Nephron (organoid): Measurements from ENCODE around the gene PYGO2.
A peak's percentile ranks its signal among the peaks of the same experiment; 100 is the strongest.

Source experiments
- H3K27ac Mint-ChIP-seq, 3 experiments: 2 replicates each; pipeline ENCODE4 v1.8.0; 2020; ENCODE audit warnings: mixed read lengths in 3 of 3, mild to moderate bottlenecking in 2 of 3, moderate library complexity in 1 of 3
- H3K27me3 Mint-ChIP-seq: 2 replicates; pipeline ENCODE4 v1.8.0; 2021; ENCODE audit warnings: low read depth, mild to moderate bottlenecking, moderate library complexity, mixed read lengths
- H3K36me3 Mint-ChIP-seq: 2 replicates; pipeline ENCODE4 v1.8.0; 2020; ENCODE audit warnings: low read depth, mixed read lengths
- H3K4me1 Mint-ChIP-seq: 2 replicates; pipeline ENCODE4 v1.8.0; 2020; ENCODE audit warnings: mixed read lengths
- H3K4me3 Mint-ChIP-seq, 3 experiments: 2 replicates each; pipeline ENCODE4 v1.8.0; 2020; ENCODE audit warnings: mild to moderate bottlenecking in 3 of 3, mixed read lengths in 3 of 3, moderate library complexity in 2 of 3
- H3K9me3 Mint-ChIP-seq: 2 replicates; pipeline ENCODE4 v1.8.0; 2020; ENCODE audit warnings: mixed read lengths
- TF ChIP-seq, protein P1 (sequence below), 3 experiments: fragments of 200-600 bp; sonication (generic); IDR thresholded peaks; one replicate each; pipeline ENCODE4 v1.5.0; 2021; ENCODE audit warnings: antibody characterized with exemption in 3 of 3; ENCODE audit not compliant: unreplicated experiment in 3 of 3

The PYGO2 gene

DNA sequence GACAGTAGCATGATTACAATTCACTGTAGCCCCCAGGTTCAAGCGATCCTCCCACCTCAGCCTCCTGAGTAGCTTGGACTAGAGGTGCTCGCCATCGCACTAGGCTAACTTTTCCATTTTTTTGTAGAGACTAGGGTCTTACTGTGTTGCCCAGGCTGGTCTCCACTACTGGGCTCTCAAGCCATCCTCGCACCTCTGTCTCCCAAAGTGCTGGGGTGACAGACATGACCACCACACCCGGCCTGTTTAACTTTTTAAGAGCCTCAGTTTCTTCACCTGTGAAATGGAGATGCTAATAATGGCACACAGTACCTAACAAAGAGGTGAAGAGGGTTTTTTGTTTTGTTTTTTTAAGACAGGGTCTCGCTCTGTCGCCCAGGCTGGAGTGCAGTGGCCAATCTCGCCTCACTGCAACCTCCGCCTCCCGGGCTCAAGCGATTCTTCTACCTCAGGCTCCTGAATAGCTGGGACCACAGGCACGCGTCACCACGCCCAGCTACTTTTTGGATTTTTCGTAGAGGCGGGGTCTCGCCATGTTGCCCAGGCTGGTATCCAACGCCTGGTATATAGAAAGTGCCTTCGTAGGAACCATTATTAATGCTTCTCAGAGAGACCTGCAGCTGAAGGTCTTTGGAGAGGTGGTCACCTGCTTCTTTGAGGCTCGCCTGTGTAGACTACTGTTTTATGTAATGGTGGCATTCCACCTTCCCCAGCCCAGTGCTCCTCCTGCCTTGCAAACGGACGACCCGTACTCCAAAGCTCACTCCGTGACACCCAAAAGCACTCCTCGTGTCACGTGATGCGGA, 25.6 kb downstream of the PYGO2 start:
- peaks cover 30% of the 10 kb centered on the region for H3K4me1 Mint-ChIP-seq
- H3K27me3 Mint-ChIP-seq = no peaks in the 10 kb centered on the region
- peaks cover 5% of the 10 kb centered on the region for H3K36me3 Mint-ChIP-seq
- TF ChIP-seq, protein P1, sequence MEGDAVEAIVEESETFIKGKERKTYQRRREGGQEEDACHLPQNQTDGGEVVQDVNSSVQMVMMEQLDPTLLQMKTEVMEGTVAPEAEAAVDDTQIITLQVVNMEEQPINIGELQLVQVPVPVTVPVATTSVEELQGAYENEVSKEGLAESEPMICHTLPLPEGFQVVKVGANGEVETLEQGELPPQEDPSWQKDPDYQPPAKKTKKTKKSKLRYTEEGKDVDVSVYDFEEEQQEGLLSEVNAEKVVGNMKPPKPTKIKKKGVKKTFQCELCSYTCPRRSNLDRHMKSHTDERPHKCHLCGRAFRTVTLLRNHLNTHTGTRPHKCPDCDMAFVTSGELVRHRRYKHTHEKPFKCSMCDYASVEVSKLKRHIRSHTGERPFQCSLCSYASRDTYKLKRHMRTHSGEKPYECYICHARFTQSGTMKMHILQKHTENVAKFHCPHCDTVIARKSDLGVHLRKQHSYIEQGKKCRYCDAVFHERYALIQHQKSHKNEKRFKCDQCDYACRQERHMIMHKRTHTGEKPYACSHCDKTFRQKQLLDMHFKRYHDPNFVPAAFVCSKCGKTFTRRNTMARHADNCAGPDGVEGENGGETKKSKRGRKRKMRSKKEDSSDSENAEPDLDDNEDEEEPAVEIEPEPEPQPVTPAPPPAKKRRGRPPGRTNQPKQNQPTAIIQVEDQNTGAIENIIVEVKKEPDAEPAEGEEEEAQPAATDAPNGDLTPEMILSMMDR (IDR thresholded peaks at IDR 0.05; ENCODE audit: unreplicated experiment in 3 of 3) = no peak
- peak overlapping the region; percentile 87 to 96 (median 92) for H3K4me3 Mint-ChIP-seq
- peak overlapping the region; percentile 99 to 100 (median 100) for H3K27ac Mint-ChIP-seq
- H3K9me3 Mint-ChIP-seq = no peaks in the 10 kb centered on the region

- peak overlapping the region; percentile 56 to 96 (median 60) for H3K4me3 Mint-ChIP-seq
- no peak overlapping the region for H3K27ac Mint-ChIP-seq
- TF ChIP-seq, protein P1 (IDR thresholded peaks at IDR 0.05; ENCODE audit: unreplicated experiment in 3 of 3) = no peak
- no peaks in the 10 kb centered on the region for H3K27me3 Mint-ChIP-seq
- H3K36me3 Mint-ChIP-seq = peaks cover 13% of the 10 kb centered on the region
- H3K4me1 Mint-ChIP-seq = peaks cover 23% of the 10 kb centered on the region
- no peaks in the 10 kb centered on the region for H3K9me3 Mint-ChIP-seq
These were observed 27.1 kb downstream of the PYGO2 start for GRCh38 chr1:154934358-154934948.

DNA sequence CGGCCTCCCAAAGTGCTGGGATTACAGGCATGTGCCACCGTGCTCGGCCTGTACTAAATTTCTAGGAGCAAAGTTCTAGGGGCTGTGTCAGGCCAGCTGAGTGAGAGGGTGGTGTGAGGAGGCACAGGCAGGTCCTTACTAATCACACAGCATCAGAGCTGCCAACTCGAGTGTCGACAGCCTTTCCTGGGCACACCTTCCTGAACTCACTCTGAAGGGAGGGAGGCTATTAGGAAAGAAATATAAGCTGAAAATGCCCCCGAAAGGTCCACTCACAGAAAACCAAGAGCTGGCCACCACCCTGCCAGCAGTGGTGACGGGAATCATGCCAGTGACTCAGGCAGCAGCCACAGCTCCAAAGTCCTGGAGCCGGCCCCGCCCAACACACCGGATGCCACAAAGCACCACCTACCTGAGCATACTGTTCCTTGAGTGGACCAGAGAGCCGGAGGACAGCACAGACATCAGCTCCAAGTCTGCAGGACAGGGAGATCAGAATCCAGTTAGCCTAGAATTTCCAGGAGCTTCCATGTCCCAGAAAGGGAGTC, 29.6 kb downstream of the PYGO2 start:
- Mint-ChIP-seq H3K4me3 (no peak overlapping the region), H3K4me1 (peaks cover 5% of the 10 kb centered on the region), H3K9me3 (no peaks in the 10 kb centered on the region), H3K36me3 (peaks cover 22% of the 10 kb centered on the region), H3K27ac (no peak overlapping the region), H3K27me3 (no peaks in the 10 kb centered on the region)
- TF ChIP-seq, protein P1 (IDR thresholded peaks at IDR 0.05; ENCODE audit: unreplicated experiment in 3 of 3) = no peak

DNA sequence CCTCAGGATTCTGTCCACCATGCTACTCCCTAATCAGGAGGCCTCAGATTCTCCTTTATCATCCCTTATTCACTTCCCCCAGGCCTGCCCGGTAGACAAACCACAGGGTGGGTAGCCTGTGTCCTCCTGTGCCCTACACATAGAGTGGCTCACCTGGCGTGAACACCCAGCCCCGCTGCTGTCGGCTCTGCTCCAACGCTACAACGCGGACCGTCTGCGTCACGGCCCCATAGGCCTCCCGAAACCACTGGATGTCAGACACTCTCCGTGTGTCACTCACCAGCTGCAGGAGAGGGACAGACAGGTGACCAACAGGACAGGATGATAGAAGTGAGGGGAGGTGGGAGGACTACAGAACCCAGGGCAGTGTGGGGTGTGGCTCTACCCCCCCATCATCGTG, 35.4 kb downstream of the PYGO2 start:
- Mint-ChIP-seq H3K27ac (no peak overlapping the region), H3K36me3 (peaks cover 48% of the 10 kb centered on the region), H3K27me3 (no peaks in the 10 kb centered on the region), H3K4me3 (no peak overlapping the region), H3K4me1 (no peaks in the 10 kb centered on the region), H3K9me3 (no peaks in the 10 kb centered on the region)
- TF ChIP-seq, protein P1 (IDR thresholded peaks at IDR 0.05; ENCODE audit: unreplicated experiment in 3 of 3) = no peak

DNA sequence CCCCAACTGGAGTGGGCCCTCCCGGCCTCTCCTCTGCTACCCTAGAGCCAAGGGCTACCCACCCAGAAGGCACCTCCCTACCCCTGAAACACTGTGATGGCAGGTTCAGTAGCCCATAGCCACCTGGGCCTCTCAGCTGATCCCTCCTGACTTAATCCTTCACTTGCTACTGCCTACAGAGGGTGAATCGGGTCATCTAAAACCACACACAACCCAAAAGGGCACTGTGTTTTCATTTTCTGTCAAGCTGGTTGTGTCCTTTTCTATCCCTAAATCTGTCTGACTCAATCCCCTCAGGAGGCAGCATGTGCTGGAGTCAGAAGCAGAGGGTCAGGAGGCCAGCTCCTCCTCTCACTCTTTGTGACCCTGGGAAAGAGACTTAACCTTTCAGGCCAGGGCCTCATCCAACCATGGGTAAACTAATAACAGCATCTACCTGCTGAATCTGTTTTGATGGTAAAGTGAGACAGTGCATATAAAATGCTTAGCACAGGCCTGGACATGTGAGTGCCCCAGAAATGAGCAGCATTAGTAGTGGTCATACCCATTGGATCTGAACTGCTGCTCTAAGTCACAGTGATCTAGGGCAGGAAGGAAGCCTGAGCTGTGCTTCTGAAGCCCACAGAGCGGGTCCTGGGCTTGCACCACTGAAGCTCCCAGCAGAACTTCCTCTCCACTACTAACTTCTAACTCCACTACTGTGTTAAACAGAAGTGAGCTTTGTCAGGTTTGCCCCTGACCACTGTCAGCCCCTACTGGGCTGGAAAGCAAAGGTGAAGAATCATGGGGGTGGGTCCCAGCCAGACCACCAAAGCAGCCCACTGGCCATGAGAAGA, 36.0 kb downstream of the PYGO2 start:
- H3K36me3 Mint-ChIP-seq = peaks cover 44% of the 10 kb centered on the region
- TF ChIP-seq, protein P1 (IDR thresholded peaks at IDR 0.05; ENCODE audit: unreplicated experiment in 3 of 3) = no peak
- H3K4me1 Mint-ChIP-seq = no peaks in the 10 kb centered on the region
- no peaks in the 10 kb centered on the region for H3K27me3 Mint-ChIP-seq
- no peak overlapping the region for H3K27ac Mint-ChIP-seq
- H3K9me3 Mint-ChIP-seq = no peaks in the 10 kb centered on the region
- no peak overlapping the region for H3K4me3 Mint-ChIP-seq
